Neural cell (in vitro differentiated cells): ENCODE data around the gene GPNMB.

Experiments
- CTCF ChIP-seq: fragments of 450-650 bp; IDR thresholded peaks from 2 replicates; pipeline ENCODE4 v1.5.1; 2014; ENCODE audit warnings: antibody characterized with exemption, mild to moderate bottlenecking, moderate library complexity; ENCODE audit not compliant: poor library complexity, severe bottlenecking
- EP300 ChIP-seq: fragments of 450-650 bp; conservative IDR thresholded peaks from 2 replicates; pipeline ENCODE4 v1.6.1; 2014; ENCODE audit warnings: antibody characterized with exemption, mild to moderate bottlenecking, moderate library complexity; ENCODE audit not compliant: poor library complexity, severe bottlenecking
- EZH2 ChIP-seq: fragments of 200-600, 300-800 bp; shearing (Covaris generic), sonication (generic); IDR thresholded peaks from 2 replicates; pipeline ENCODE4 v1.6.1; 2014; ENCODE audit warnings: antibody characterized with exemption, low read length, borderline replicate concordance, mild to moderate bottlenecking; ENCODE audit not compliant: insufficient read depth, poor library complexity, severe bottlenecking
- MXI1 ChIP-seq: fragments of 450-650 bp; conservative IDR thresholded peaks from 2 replicates; pipeline ENCODE4 v1.6.1; 2014; ENCODE audit warnings: antibody characterized with exemption, mild to moderate bottlenecking; ENCODE audit not compliant: poor library complexity, severe bottlenecking
- POLR2AphosphoS5 ChIP-seq: IDR thresholded peaks from 2 replicates; pipeline ENCODE4 v1.6.1; 2012
- REST ChIP-seq: IDR thresholded peaks from 2 replicates; pipeline ENCODE4 v1.6.1; 2012; ENCODE audit warnings: borderline replicate concordance
- SMC3 ChIP-seq: fragments of 450-650 bp; conservative IDR thresholded peaks from 2 replicates; pipeline ENCODE4 v1.6.1; 2014; ENCODE audit warnings: antibody characterized with exemption, mild to moderate bottlenecking, moderate library complexity; ENCODE audit not compliant: poor library complexity

GRCh38 chr7:23207021-23207420 is 39.6 kb upstream of the GPNMB start:
- no peak for TF ChIP-seq CTCF
- TF ChIP-seq EZH2 = no peak
- no peak for TF ChIP-seq REST
- no peak for TF ChIP-seq POLR2AphosphoS5
- TF ChIP-seq SMC3 = no peak
- no peak for TF ChIP-seq MXI1
- TF ChIP-seq EP300 = no peak
